Brain microvascular endothelial cell (primary cell): ENCODE results near the gene SH2D4B.

Experiments
- DNase-seq: peaks from one replicate; pipeline ENCODE4 v3.0.0-alpha.2; 2020
- H3K27ac ChIP-seq: fragments of 250-450 bp; sonication (Bioruptor Pico); 2 replicates; pipeline ENCODE4 v1.5.1; 2020; ENCODE audit warnings: mild to moderate bottlenecking, moderate library complexity
- H3K27me3 ChIP-seq: fragments of 250-450 bp; sonication (Bioruptor Pico); replicated peaks from 2 replicates; pipeline ENCODE4 v1.5.1; 2020; ENCODE audit warnings: mild to moderate bottlenecking
- H3K36me3 ChIP-seq: fragments of 250-450 bp; sonication (Bioruptor Pico); replicated peaks from 2 replicates; pipeline ENCODE4 v1.5.1; 2020; ENCODE audit warnings: mild to moderate bottlenecking
- H3K4me3 ChIP-seq: 2 replicates; pipeline ENCODE4 v1.5.1; 2011; ENCODE audit warnings: low read depth, mild to moderate bottlenecking, control low read depth, low read length, moderate library complexity
- CTCF ChIP-seq: IDR thresholded peaks from 2 replicates; pipeline ENCODE4 v1.5.1; 2011; ENCODE audit warnings: low read depth, mild to moderate bottlenecking, moderate library complexity, low read length, control low read depth, inconsistent platforms; ENCODE audit errors: missing control alignments
- in situ Hi-C: cut with HindIII; loops from 2 replicates; pipeline ENCODE4 v1.10.0; 2017; ENCODE audit warnings: low sequenced_read_pairs, low pct_ligation_motif_present

The SH2D4B gene

GRCh38 chr10:80655898-80656297 is 118.2 kb downstream of the SH2D4B start:
- H3K27me3 ChIP-seq, result no peaks in the 10 kb centered on the region
- TF ChIP-seq CTCF, result no peak
- in situ Hi-C loops, result no loop called here
- no peak overlapping the region for H3K27ac ChIP-seq
- no peak for DNase-seq
- H3K36me3 ChIP-seq, result no peaks in the 10 kb centered on the region
- H3K4me3 ChIP-seq, result no peak overlapping the region

DNA sequence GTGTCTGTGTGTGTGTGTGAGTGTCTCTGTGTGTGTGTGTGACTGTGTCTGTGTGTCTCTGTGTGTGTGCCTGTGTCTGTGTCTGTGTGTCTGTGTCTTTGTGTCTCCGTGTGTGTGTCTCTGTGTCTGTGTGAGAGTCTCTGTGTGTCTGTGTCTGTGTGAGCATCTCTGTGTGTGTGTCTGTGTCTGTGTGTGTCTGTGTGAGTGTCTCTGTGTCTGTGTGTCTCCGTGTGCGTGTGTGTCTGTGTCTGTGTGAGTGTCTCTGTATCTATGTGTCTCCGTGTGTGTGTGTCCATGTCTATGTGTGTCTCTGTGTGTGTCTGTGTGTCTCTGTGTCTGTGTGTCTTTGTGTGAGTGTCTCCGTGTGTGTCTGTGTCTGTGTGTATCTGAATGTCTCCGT is 120.4 kb downstream of the SH2D4B start:
- no peaks in the 10 kb centered on the region for H3K27me3 ChIP-seq
- no peak for DNase-seq
- no peaks in the 10 kb centered on the region for H3K36me3 ChIP-seq
- in situ Hi-C loops, result no loop called here
- no peak for TF ChIP-seq CTCF
- no peak overlapping the region for H3K4me3 ChIP-seq
- no peak overlapping the region for H3K27ac ChIP-seq

- no peak for DNase-seq
- H3K27ac ChIP-seq, result no peak overlapping the region
- in situ Hi-C loops, result no loop called here
- no peak for TF ChIP-seq CTCF
- no peak overlapping the region for H3K4me3 ChIP-seq
- H3K27me3 ChIP-seq, result no peaks in the 10 kb centered on the region
- no peaks in the 10 kb centered on the region for H3K36me3 ChIP-seq
Measured at GRCh38 chr10:80659289-80659688, 121.6 kb downstream of the SH2D4B start.

GRCh38 chr10:80660266-80660665 is 122.6 kb downstream of the SH2D4B start:
- H3K27me3 ChIP-seq, result no peaks in the 10 kb centered on the region
- H3K27ac ChIP-seq, result no peak overlapping the region
- no peak for TF ChIP-seq CTCF
- DNase-seq, result no peak
- in situ Hi-C loops, result no loop called here
- H3K4me3 ChIP-seq, result no peak overlapping the region
- no peaks in the 10 kb centered on the region for H3K36me3 ChIP-seq

DNA sequence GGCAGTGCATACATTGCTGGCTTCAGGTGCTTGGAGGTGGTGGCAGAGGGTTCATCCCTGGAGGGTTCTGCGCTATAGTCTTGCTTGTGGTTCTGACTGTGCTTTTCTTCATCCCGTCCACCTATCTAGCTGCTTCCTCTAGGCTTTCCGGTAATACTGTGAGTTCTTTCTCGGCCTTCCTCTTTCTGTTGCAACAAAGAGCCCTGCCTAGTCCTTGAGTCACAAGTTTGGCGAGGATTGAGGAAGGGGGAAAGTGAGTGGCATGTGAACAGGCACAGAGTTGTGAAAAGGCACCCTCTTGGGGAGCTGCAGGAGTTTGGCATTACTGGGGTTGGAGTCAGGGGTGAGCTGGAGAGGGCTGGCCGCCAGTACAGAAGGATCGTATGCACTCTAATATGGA is 123.0 kb downstream of the SH2D4B start:
- no peak for TF ChIP-seq CTCF

GRCh38 chr10:80661526-80661925 is 123.8 kb downstream of the SH2D4B start:
- Histone ChIP-seq H3K27ac (no peak overlapping the region), H3K4me3 (no peak overlapping the region), H3K36me3 (no peaks in the 10 kb centered on the region), H3K27me3 (no peaks in the 10 kb centered on the region)
- in situ Hi-C loops, result no loop called here
- no peak for TF ChIP-seq CTCF
- DNase-seq, result no peak

More for the DNA sequence above, 123.0 kb downstream of the SH2D4B start:
- DNase-seq, result no peak
- Histone ChIP-seq H3K36me3 (no peaks in the 10 kb centered on the region), H3K4me3 (no peak overlapping the region), H3K27me3 (no peaks in the 10 kb centered on the region), H3K27ac (no peak overlapping the region)
- in situ Hi-C loops, result no loop called here
